GM04504 (cell line): ENCODE measurements around the gene CSTF2T.

Source experiments
- DNase-seq: peaks from one replicate; pipeline ENCODE4 v3.0.0-alpha.2; 2012; ENCODE audit warnings: low read depth

The CSTF2T gene

GRCh38 chr10:51649064-51649463 lies 50.3 kb downstream of the CSTF2T start:
- DNase-seq = no peak
